OCI-LY3 (cell line): ENCODE data around the gene CRTC3.
A peak's percentile ranks its signal among the peaks of the same experiment; 100 is the strongest.

Source experiments
- H2AFZ ChIP-seq: fragments of 200-600, 300-600 bp; shearing (Covaris generic); 2 replicates; pipeline ENCODE4 v1.6.0; 2014; ENCODE audit warnings: antibody characterized with exemption, low read depth, low read length
- H3K27ac ChIP-seq: fragments of 200-600, 300-600 bp; sonication (generic); 2 replicates; pipeline ENCODE4 v1.5.1; 2014; ENCODE audit warnings: mild to moderate bottlenecking, low read length, moderate library complexity, mixed read lengths
- H3K27me3 ChIP-seq: fragments of 200-600, 300-600 bp; sonication (generic); 2 replicates; pipeline ENCODE4 v1.6.1; 2014; ENCODE audit warnings: low read depth, low read length, mixed read lengths
- H3K36me3 ChIP-seq: fragments of 200-600, 300-600 bp; sonication (generic); replicated peaks from 2 replicates; pipeline ENCODE3; 2014; ENCODE audit warnings: low read depth, low read length, mixed read lengths
- H3K4me1 ChIP-seq: fragments of 300-600, 200-600 bp; sonication (generic); 2 replicates; pipeline ENCODE4 v1.6.1; 2014; ENCODE audit warnings: low read length, mixed read lengths
- H3K4me2 ChIP-seq: fragments of 200-600, 300-600 bp; sonication (generic); 2 replicates; pipeline ENCODE4 v1.6.1; 2014; ENCODE audit warnings: low read length, mixed read lengths
- H3K4me3 ChIP-seq: fragments of 300-600, 200-600 bp; sonication (generic); 2 replicates; pipeline ENCODE4 v1.5.1; 2014; ENCODE audit warnings: antibody characterized with exemption, mild to moderate bottlenecking, low read length, moderate library complexity
- H3K79me2 ChIP-seq: fragments of 300-600, 200-600 bp; shearing (Covaris generic); 2 replicates; pipeline ENCODE4 v1.6.1; 2014; ENCODE audit warnings: mild to moderate bottlenecking, low read length, mixed read lengths
- H3K9ac ChIP-seq: fragments of 300-600, 200-600 bp; shearing (Covaris generic); 2 replicates; pipeline ENCODE4 v1.6.0; 2014; ENCODE audit warnings: mild to moderate bottlenecking, low read length, moderate library complexity
- H3K9me3 ChIP-seq: fragments of 200-600, 300-600 bp; shearing (Covaris generic); 2 replicates; pipeline ENCODE4 v1.6.1; 2014; ENCODE audit warnings: low read length, mixed read lengths; ENCODE audit not compliant: insufficient read depth
- H4K20me1 ChIP-seq: fragments of 200-600, 300-600 bp; sonication (generic); 2 replicates; pipeline ENCODE4 v1.6.1; 2016; ENCODE audit warnings: low read length, mixed read lengths; ENCODE audit not compliant: insufficient read depth
- CTCF ChIP-seq: fragments of 200-600, 300-600 bp; sonication (generic); IDR thresholded peaks from 2 replicates; pipeline ENCODE4 v1.5.1; 2014; ENCODE audit warnings: antibody characterized with exemption, low read length, low read depth
- EZH2phosphoT487 ChIP-seq: fragments of 200-600 bp; shearing (Covaris generic); IDR thresholded peaks from 2 replicates; pipeline ENCODE4 v1.6.1; 2018; ENCODE audit warnings: antibody characterized with exemption, mixed run types, low read depth

Gene CRTC3

GRCh38 chr15:90648137-90649070 lies 118.7 kb downstream of the CRTC3 start:
- peak overlapping the region; percentile 62 for H2AFZ ChIP-seq
- peak overlapping the region; percentile 72 for H3K4me3 ChIP-seq
- H4K20me1 ChIP-seq, result no peaks in the 10 kb centered on the region
- TF ChIP-seq EZH2phosphoT487 (no peak), CTCF (peak; percentile 99)
- peaks cover 8% of the 10 kb centered on the region for H3K4me1 ChIP-seq
- no peaks in the 10 kb centered on the region for H3K27me3 ChIP-seq
- H3K9me3 ChIP-seq, result no peaks in the 10 kb centered on the region
- H3K79me2 ChIP-seq, result no peaks in the 10 kb centered on the region
- H3K4me2 ChIP-seq, result peak overlapping the region; percentile 96
- H3K9ac ChIP-seq, result peak overlapping the region; percentile 59
- no peaks in the 10 kb centered on the region for H3K36me3 ChIP-seq
- H3K27ac ChIP-seq, result no peak overlapping the region

- Histone ChIP-seq H3K9ac (no peak overlapping the region), H3K27me3 (no peaks in the 10 kb centered on the region; the same call in 1 of the 2 replicates), H3K4me1 (peaks cover 8% of the 10 kb centered on the region), H3K4me2 (no peak overlapping the region), H3K36me3 (no peaks in the 10 kb centered on the region), H3K9me3 (no peaks in the 10 kb centered on the region), H4K20me1 (no peaks in the 10 kb centered on the region), H3K79me2 (no peaks in the 10 kb centered on the region), H3K27ac (no peak overlapping the region), H3K4me3 (no peak overlapping the region), H2AFZ (no peak overlapping the region)
- TF ChIP-seq CTCF (no peak), EZH2phosphoT487 (no peak)
Measured at GRCh38 chr15:90650117-90650955, 120.6 kb downstream of the CRTC3 start.

GRCh38 chr15:90650956-90651689 lies 121.4 kb downstream of the CRTC3 start:
- Histone ChIP-seq H3K79me2 (no peaks in the 10 kb centered on the region), H3K36me3 (no peaks in the 10 kb centered on the region), H3K27ac (no peak overlapping the region), H3K9me3 (no peaks in the 10 kb centered on the region), H3K27me3 (peaks cover 6% of the 10 kb centered on the region), H3K9ac (no peak overlapping the region), H3K4me2 (no peak overlapping the region), H4K20me1 (no peaks in the 10 kb centered on the region), H3K4me3 (no peak overlapping the region), H2AFZ (no peak overlapping the region), H3K4me1 (peaks cover 8% of the 10 kb centered on the region)
- TF ChIP-seq CTCF, result no peak
- no peak for TF ChIP-seq EZH2phosphoT487
